ENCODE measurements around the gene SUPT5H.

DNA sequence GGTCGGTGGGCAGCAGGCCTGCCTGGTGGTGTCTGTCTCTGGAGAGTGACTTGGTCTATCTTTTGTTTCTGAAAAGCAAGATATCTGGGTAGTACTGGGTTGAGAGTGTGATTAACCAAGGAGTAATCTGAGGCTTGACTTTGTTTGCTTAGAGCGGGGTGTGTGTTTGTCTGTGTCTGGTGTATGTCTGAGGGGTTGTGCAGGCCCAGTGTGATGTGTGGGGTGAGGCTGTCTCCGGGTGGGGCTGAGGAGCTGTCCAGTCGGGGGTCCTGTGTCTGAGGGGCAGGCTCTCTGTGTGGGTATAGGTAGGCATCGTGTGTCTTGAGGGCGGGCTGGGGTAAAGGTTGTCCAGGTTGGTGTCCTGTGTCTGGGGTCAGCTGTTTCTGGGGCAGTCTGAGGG lies 24.2 kb downstream of the SUPT5H start:
- TF ChIP-seq, protein P1, sequence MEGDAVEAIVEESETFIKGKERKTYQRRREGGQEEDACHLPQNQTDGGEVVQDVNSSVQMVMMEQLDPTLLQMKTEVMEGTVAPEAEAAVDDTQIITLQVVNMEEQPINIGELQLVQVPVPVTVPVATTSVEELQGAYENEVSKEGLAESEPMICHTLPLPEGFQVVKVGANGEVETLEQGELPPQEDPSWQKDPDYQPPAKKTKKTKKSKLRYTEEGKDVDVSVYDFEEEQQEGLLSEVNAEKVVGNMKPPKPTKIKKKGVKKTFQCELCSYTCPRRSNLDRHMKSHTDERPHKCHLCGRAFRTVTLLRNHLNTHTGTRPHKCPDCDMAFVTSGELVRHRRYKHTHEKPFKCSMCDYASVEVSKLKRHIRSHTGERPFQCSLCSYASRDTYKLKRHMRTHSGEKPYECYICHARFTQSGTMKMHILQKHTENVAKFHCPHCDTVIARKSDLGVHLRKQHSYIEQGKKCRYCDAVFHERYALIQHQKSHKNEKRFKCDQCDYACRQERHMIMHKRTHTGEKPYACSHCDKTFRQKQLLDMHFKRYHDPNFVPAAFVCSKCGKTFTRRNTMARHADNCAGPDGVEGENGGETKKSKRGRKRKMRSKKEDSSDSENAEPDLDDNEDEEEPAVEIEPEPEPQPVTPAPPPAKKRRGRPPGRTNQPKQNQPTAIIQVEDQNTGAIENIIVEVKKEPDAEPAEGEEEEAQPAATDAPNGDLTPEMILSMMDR (IDR thresholded peaks at IDR 0.05): no peak
- TF ChIP-seq POLR2AphosphoS5 (IDR thresholded peaks at IDR 0.05): no peak

All from prostate gland (tissue), 2 donors.